Fibroblast of lung (primary cell): ENCODE measurements around the gene STAT4.

Experiments
- CTCF ChIP-seq, 2 donors: IDR thresholded peaks in 1 of 2; conservative IDR thresholded peaks in 1 of 2; 1 replicate in 1 of 2; 2 replicates in 1 of 2; pipeline ENCODE4 v1.5.1; 2011 to 2012; ENCODE audit warnings: low read length in 2 of 2, control low read depth in 1 of 2, inconsistent platforms in 1 of 2, low read depth in 1 of 2, mild to moderate bottlenecking in 1 of 2
- EZH2 ChIP-seq: IDR thresholded peaks from 2 replicates; pipeline ENCODE4 v1.5.1; 2012; ENCODE audit warnings: low read length, control low read depth, mild to moderate bottlenecking; ENCODE audit errors: missing control alignments

- no peak for TF ChIP-seq CTCF (conservative IDR thresholded peaks at IDR 0.05 in 1 of 2, IDR thresholded peaks at IDR 0.05 in 1 of 2; ENCODE audit: low read depth in 1 of 2, low read length in 2 of 2)
- no peak for TF ChIP-seq EZH2
Observed at GRCh38 chr2:191166111-191166755, 15.4 kb upstream of the STAT4 start.
